Hematopoietic multipotent progenitor cell treated with erythropoietin and hydrocortisone succinate and interleukin-3 and kit ligand, for 17 days (in vitro differentiated cells): ENCODE results near the gene FKBP5.
"Not testable (repeated sequence)": the region's sequence is repeated elsewhere in the genome, so short reads cannot be mapped to it uniquely, and the experiment has no call there.

Experiments
- DNase-seq: peaks from one replicate; pipeline ENCODE4 v3.0.0-alpha.2; 2015; ENCODE audit warnings: low spot score

FKBP5 gene

GRCh38 chr6:35539223-35539622 lies 149.5 kb downstream of the FKBP5 start:
- no peak for DNase-seq

GRCh38 chr6:35535847-35536246 lies 152.9 kb downstream of the FKBP5 start:
- not testable (repeated sequence) for DNase-seq

GRCh38 chr6:35534407-35535170 lies 154.1 kb downstream of the FKBP5 start:
- no peak for DNase-seq

- DNase-seq = no peak
These were observed 154.7 kb downstream of the FKBP5 start for GRCh38 chr6:35533981-35534380.

- DNase-seq = no peak
These were observed 156.6 kb downstream of the FKBP5 start for GRCh38 chr6:35532126-35532525.

- DNase-seq = no peak
These were observed 164.2 kb downstream of the FKBP5 start for GRCh38 chr6:35524380-35525020.
